Fibroblast of skin of right quadriceps (primary cell): ENCODE data around the gene AK2.

ENCODE experiments used
- DNase-seq: peaks from one replicate; pipeline ENCODE4 v3.0.0-alpha.2; 2013

The AK2 gene

GRCh38 chr1:33021567-33022431, 14.9 kb downstream of the AK2 start:
- no peak for DNase-seq

GRCh38 chr1:33018112-33018511, 18.6 kb downstream of the AK2 start:
- DNase-seq, result no peak

- DNase-seq, result no peak
Measured at GRCh38 chr1:33017175-33017574, 19.5 kb downstream of the AK2 start.

GRCh38 chr1:33015216-33015615, 21.5 kb downstream of the AK2 start:
- DNase-seq, result no peak

- DNase-seq, result no peak
Measured at GRCh38 chr1:33014464-33015163, 22.1 kb downstream of the AK2 start.

- no peak for DNase-seq
Measured at GRCh38 chr1:33013791-33014190, 22.9 kb downstream of the AK2 start.

- DNase-seq, result no peak
Measured at GRCh38 chr1:33012165-33012564, 24.5 kb downstream of the AK2 start.

GRCh38 chr1:33010932-33011731, 25.6 kb downstream of the AK2 start:
- no peak for DNase-seq

GRCh38 chr1:33009561-33009960, 27.1 kb downstream of the AK2 start:
- DNase-seq, result no peak

GRCh38 chr1:33008051-33008914, 28.4 kb downstream of the AK2 start:
- no peak for DNase-seq

GRCh38 chr1:33007190-33008050, 29.3 kb downstream of the AK2 start:
- DNase-seq, result peak; percentile 89

GRCh38 chr1:33005838-33006421, 30.8 kb downstream of the AK2 start:
- DNase-seq, result peak; percentile 30

- DNase-seq, result no peak
Measured at GRCh38 chr1:33005117-33005837, 31.4 kb downstream of the AK2 start.

- peak; percentile 29 for DNase-seq
Measured at GRCh38 chr1:33004613-33005012, 32.1 kb downstream of the AK2 start.

GRCh38 chr1:33003657-33004056, 33.0 kb downstream of the AK2 start:
- DNase-seq, result no peak

- DNase-seq, result no peak
Measured at GRCh38 chr1:33002006-33002405, 34.7 kb downstream of the AK2 start.

GRCh38 chr1:33001282-33001681, 35.4 kb downstream of the AK2 start:
- DNase-seq, result no peak

- no peak for DNase-seq
Measured at GRCh38 chr1:33000427-33001026, 36.2 kb downstream of the AK2 start.

- no peak for DNase-seq
Measured at GRCh38 chr1:32998997-32999396, 37.7 kb downstream of the AK2 start.

- DNase-seq, result no peak
Measured at GRCh38 chr1:32998064-32998463, 38.6 kb downstream of the AK2 start.
